WERI-Rb-1 (cell line): ENCODE measurements around the gene MLPH.

Experiments
- DNase-seq: peaks from one replicate; pipeline ENCODE4 v3.0.0-alpha.2; 2020
- H3K27ac ChIP-seq: fragments of 250-450 bp; sonication (Bioruptor Pico); 2 replicates; pipeline ENCODE4 v1.5.1; 2020; ENCODE audit warnings: mild to moderate bottlenecking, moderate library complexity
- H3K27me3 ChIP-seq: fragments of 250-450 bp; sonication (Bioruptor Pico); 2 replicates; pipeline ENCODE4 v1.5.1; 2021; ENCODE audit warnings: mild to moderate bottlenecking, low read depth, moderate library complexity; ENCODE audit not compliant: insufficient read depth, severe bottlenecking
- H3K36me3 ChIP-seq: fragments of 250-450 bp; sonication (Bioruptor Pico); 2 replicates; pipeline ENCODE4 v1.5.1; 2020; ENCODE audit warnings: mild to moderate bottlenecking, moderate library complexity
- H3K4me3 ChIP-seq: 2 replicates; pipeline ENCODE4 v1.5.1; 2011; ENCODE audit warnings: low read depth, mild to moderate bottlenecking, control low read depth, low read length
- H3K9me3 ChIP-seq: fragments of 250-450 bp; sonication (Bioruptor Pico); 2 replicates; pipeline ENCODE4 v1.5.1; 2021; ENCODE audit warnings: mild to moderate bottlenecking, moderate library complexity; ENCODE audit not compliant: severe bottlenecking
- TF ChIP-seq, protein P1 (sequence below): IDR thresholded peaks from 2 replicates; pipeline ENCODE4 v1.5.1; 2011; ENCODE audit warnings: low read depth, mild to moderate bottlenecking, control low read depth, inconsistent platforms, low read length

Gene MLPH

DNA sequence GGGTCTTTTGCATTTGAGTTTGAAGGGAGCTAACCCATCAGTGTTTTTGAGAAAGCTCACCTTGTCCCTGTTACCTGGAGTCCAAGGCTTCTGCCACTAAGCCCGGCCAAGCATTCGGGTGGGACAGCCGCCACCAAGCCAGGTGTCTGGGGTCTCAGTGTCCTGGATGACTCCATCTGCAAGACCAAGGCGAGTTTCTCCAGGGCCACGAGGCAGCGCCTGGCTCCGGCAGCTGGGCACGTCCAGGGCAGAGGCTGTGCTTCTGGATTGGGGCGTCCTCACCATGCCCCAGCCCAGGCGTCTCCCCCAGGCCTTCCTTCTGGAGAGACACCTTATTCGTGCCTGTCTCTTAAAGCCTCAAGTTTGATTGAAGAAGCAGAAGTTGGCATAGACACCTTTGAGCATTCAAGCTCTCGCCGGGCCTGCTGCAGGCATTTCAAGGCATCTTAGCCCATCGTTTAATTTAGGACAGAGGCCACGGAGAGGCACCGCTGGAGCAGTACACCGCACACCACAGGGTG is 24.9 kb downstream of the MLPH start:
- no peak overlapping the region for H3K27ac ChIP-seq
- TF ChIP-seq, protein P1, sequence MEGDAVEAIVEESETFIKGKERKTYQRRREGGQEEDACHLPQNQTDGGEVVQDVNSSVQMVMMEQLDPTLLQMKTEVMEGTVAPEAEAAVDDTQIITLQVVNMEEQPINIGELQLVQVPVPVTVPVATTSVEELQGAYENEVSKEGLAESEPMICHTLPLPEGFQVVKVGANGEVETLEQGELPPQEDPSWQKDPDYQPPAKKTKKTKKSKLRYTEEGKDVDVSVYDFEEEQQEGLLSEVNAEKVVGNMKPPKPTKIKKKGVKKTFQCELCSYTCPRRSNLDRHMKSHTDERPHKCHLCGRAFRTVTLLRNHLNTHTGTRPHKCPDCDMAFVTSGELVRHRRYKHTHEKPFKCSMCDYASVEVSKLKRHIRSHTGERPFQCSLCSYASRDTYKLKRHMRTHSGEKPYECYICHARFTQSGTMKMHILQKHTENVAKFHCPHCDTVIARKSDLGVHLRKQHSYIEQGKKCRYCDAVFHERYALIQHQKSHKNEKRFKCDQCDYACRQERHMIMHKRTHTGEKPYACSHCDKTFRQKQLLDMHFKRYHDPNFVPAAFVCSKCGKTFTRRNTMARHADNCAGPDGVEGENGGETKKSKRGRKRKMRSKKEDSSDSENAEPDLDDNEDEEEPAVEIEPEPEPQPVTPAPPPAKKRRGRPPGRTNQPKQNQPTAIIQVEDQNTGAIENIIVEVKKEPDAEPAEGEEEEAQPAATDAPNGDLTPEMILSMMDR, result no peak
- no peak overlapping the region for H3K4me3 ChIP-seq
- no peaks in the 10 kb centered on the region for H3K36me3 ChIP-seq
- H3K27me3 ChIP-seq, result peaks cover 75% of the 10 kb centered on the region
- no peak for DNase-seq
- H3K9me3 ChIP-seq, result no peaks in the 10 kb centered on the region

DNA sequence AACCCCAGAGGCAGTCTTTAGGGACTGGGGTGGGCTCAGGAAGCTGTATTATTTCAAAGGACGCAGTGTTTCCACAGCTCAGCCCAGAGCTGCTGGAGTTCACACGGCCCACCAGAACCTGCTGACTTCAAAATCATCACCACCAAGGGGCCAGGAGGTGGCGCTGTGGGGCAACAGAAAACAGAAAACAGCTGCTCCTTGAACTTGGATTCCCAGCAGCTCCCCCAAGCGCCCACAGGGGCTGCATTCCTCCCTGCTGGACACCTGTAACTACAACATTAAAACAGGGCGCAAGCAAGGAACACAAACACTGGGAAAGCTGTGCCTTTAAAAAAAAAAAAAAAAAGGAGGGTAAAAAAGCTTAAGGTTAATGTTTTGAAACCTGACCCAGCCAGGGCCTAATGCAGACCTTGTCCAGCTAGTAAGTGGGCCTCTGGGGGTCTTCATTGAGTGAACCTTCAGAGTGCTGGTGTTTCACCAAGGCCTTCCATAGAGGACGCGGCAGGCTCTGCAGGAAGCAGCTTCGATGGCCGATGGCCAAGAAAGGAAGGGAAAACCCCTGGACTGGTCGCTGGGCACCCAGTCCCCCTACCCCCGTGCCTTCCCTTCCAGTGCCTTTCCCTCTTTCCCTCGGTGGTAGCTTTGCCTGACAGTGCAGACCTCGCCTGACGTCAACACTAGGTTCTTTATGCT is 25.9 kb downstream of the MLPH start:
- Histone ChIP-seq H3K9me3 (no peaks in the 10 kb centered on the region), H3K4me3 (no peak overlapping the region), H3K27ac (no peak overlapping the region), H3K36me3 (no peaks in the 10 kb centered on the region), H3K27me3 (peaks cover 65% of the 10 kb centered on the region)
- TF ChIP-seq, protein P1, result peak; percentile 87
- DNase-seq, result peak; percentile 85

DNA sequence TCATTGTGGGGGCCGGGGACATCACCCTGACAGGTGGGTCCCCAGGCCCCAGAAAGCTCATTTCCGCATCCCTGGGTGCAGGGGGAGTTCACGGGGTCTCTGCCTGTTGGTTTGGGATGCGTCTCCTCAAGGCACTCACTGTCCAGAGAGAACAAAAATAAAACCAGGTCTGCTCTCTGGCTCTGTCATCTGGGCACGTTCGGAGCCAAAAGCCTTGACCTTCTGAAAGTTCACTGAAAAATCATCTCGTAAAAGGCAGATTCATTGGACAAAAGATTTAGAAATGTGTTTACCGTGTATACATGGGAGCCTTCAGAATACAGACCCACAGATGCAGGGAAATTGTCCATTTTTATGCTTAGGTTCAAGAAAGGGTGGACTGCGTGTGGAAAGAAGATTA is 26.6 kb downstream of the MLPH start:
- no peak for DNase-seq
- H3K4me3 ChIP-seq, result no peak overlapping the region
- TF ChIP-seq, protein P1, result no peak
- no peak overlapping the region for H3K27ac ChIP-seq
- no peaks in the 10 kb centered on the region for H3K36me3 ChIP-seq
- no peaks in the 10 kb centered on the region for H3K9me3 ChIP-seq
- peaks cover 63% of the 10 kb centered on the region for H3K27me3 ChIP-seq

DNA sequence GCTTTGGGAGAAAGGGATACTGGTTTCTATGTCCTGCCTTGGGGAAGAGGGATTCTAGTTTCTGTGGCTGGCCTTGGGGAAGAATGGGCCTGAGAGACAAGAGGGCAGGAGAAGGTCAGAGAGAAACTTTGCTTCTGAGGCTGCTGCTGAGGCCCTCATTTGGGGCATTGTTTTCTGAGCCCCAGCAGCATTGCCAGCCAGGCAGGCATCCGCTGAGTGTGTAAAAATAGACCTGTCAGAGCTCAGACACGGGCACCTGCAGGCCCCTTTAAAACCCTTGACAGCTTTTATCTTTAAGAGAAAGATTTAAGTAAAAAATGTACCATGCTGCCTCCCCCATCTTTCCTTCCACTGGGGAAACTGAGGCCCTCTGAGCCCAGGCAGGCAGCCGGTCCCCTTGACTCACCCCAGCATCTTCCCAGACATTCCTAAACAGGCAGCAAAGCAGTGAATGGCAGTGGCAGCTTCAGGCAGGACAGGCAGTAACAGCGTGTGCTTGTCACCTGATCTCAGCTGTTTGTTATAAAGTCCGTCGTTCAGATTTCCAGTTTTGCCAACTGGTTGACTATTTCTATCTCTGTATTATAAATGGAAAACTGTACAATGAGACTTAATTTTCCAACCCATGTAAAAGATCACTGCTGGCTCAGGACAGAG is 27.6 kb downstream of the MLPH start:
- Histone ChIP-seq H3K36me3 (no peaks in the 10 kb centered on the region), H3K4me3 (no peak overlapping the region), H3K27ac (no peak overlapping the region), H3K27me3 (peaks cover 58% of the 10 kb centered on the region), H3K9me3 (no peaks in the 10 kb centered on the region)
- TF ChIP-seq, protein P1, result no peak
- no peak for DNase-seq

DNA sequence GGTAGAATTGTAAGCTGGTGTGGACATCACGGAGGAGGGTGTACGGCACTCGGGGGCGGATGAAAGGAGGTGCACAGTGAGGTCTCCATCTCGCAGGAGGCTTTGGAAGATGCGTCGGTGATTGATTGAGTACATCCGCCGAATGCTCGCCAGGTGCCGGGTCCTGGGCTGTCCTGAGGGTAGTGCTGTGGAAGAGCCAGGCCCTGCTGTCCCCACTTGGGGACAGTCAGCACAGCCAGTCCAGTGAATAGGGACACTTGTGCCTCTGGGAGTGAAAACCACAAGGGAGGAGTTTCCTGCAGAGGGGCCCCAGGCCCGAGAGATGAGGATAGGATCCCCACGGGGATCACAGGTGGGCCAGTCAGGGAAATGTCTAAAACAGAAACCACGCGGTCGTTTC is 28.1 kb downstream of the MLPH start:
- Histone ChIP-seq H3K4me3 (no peak overlapping the region), H3K9me3 (no peaks in the 10 kb centered on the region), H3K36me3 (no peaks in the 10 kb centered on the region), H3K27me3 (peaks cover 56% of the 10 kb centered on the region), H3K27ac (no peak overlapping the region)
- TF ChIP-seq, protein P1, result no peak
- DNase-seq, result no peak
